Neutrophil (primary cell): ENCODE measurements around the gene PRKG1.

Experiments
- H3K27ac ChIP-seq: fragments of 200-600 bp; sonication (generic); 2 replicates; pipeline ENCODE4 v1.5.1; 2016; ENCODE audit warnings: mild to moderate bottlenecking, moderate library complexity
- H3K27me3 ChIP-seq: fragments of 200-600 bp; sonication (generic); 2 replicates; pipeline ENCODE4 v1.6.0; 2016; ENCODE audit warnings: mild to moderate bottlenecking
- H3K36me3 ChIP-seq: fragments of 200-600 bp; sonication (generic); 2 replicates; pipeline ENCODE4 v1.5.1; 2017
- H3K4me1 ChIP-seq, 2 experiments: fragments of 200-600 bp in 1 of 2; sonication (generic) in 1 of 2; 1 replicate in 1 of 2; 2 replicates in 1 of 2; pipeline versions ENCODE4 v1.5.1 to v1.6.1; 2013 to 2016; ENCODE audit warnings: low read depth in 1 of 2, low read length in 1 of 2, mild to moderate bottlenecking in 1 of 2, moderate library complexity in 1 of 2; ENCODE audit not compliant: control insufficient read depth in 1 of 2, insufficient read depth in 1 of 2
- H3K4me3 ChIP-seq, 2 experiments: fragments of 200-600 bp in 1 of 2; sonication (generic) in 1 of 2; 1 replicate in 1 of 2; 2 replicates in 1 of 2; pipeline ENCODE4 v1.5.1; 2013 to 2016; ENCODE audit warnings: low read depth in 1 of 2, low read length in 1 of 2, mild to moderate bottlenecking in 1 of 2, moderate library complexity in 1 of 2
- H3K9me3 ChIP-seq: fragments of 200-600 bp; sonication (generic); 2 replicates; pipeline ENCODE4 v1.5.1; 2016
- TF ChIP-seq, protein P1 (sequence below): fragments of 200-600 bp; sonication (generic); IDR thresholded peaks from 2 replicates; pipeline ENCODE4 v1.5.1; 2016; ENCODE audit warnings: antibody characterized with exemption

The PRKG1 gene

DNA sequence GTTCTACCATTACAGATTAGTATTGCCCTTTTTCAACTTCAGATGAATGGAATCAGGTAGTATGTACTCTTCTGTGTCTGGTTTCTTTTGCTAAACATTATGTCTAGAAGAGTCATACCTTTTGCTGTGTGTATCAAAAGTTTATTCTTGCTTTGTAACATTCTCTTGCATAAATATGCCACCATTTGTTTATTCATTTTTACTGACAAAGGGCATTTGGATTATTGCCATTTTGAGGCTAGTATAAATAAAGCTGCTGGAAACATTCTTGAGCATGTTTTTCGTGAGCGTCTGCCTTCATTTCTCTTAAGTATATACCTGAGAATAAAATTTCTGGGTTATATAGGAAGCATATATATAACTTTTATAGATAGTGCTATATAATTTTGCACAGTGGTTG lies 746.8 kb downstream of the PRKG1 start:
- Histone ChIP-seq H3K4me3 (no peak overlapping the region), H3K27me3 (no peaks in the 10 kb centered on the region), H3K4me1 (no peaks in the 10 kb centered on the region), H3K9me3 (no peaks in the 10 kb centered on the region), H3K36me3 (no peaks in the 10 kb centered on the region), H3K27ac (no peak overlapping the region)
- TF ChIP-seq, protein P1, sequence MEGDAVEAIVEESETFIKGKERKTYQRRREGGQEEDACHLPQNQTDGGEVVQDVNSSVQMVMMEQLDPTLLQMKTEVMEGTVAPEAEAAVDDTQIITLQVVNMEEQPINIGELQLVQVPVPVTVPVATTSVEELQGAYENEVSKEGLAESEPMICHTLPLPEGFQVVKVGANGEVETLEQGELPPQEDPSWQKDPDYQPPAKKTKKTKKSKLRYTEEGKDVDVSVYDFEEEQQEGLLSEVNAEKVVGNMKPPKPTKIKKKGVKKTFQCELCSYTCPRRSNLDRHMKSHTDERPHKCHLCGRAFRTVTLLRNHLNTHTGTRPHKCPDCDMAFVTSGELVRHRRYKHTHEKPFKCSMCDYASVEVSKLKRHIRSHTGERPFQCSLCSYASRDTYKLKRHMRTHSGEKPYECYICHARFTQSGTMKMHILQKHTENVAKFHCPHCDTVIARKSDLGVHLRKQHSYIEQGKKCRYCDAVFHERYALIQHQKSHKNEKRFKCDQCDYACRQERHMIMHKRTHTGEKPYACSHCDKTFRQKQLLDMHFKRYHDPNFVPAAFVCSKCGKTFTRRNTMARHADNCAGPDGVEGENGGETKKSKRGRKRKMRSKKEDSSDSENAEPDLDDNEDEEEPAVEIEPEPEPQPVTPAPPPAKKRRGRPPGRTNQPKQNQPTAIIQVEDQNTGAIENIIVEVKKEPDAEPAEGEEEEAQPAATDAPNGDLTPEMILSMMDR = no peak

DNA sequence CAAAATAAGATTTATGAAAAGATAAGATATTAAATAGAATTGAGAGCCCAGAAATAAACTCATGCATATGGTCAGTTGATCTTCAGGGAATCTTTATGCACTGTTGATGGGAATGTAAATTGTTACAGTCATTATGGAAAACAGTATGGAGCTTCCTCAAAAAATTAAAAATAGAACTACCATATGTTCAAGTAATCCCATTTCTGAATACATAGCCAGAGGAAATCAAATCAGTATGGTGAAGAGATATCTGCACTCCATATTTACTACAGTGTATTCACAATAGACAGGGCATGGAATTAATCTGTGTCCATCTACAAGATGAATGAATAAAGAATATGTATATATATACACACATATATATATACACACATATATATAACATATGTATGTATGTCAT lies 747.5 kb downstream of the PRKG1 start:
- no peaks in the 10 kb centered on the region for H3K27me3 ChIP-seq
- H3K4me1 ChIP-seq = no peaks in the 10 kb centered on the region
- TF ChIP-seq, protein P1 = no peak
- H3K4me3 ChIP-seq = no peak overlapping the region
- no peaks in the 10 kb centered on the region for H3K36me3 ChIP-seq
- H3K27ac ChIP-seq = no peak overlapping the region
- no peaks in the 10 kb centered on the region for H3K9me3 ChIP-seq

DNA sequence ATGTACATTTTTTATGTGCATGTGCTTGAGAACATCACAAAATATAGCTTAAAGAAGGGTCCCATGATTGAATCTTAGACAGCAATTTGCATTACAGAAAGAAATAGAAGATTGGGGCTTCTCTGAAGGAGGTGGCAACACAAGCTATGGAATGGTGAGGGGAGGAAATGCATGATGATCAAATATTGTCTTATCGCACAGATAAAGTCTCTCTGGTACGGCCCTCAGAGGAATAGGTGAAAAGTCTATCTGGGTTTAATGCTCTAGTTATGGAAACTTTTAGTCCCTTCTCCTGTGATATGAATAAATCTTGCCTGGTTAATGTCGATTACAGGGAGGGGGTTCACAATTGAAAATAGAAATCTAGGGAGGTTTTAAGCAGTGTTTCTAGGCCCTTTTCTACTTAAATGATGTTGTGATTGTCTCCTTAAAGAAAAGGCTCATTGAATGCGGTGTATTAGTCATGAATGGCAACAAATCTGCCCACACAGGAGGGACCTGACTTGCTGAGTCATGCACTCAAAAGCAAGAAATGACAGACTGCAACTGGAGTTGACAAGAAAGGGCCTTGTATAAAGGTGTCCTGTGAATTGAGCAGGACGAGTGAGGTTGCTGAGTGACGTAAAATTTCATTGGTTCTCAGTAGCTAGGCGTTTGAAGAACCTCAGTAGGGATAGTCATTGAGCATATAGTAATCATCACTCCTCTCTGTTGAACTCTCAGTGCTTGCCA lies 758.5 kb downstream of the PRKG1 start:
- H3K9me3 ChIP-seq = no peaks in the 10 kb centered on the region
- H3K4me1 ChIP-seq = no peaks in the 10 kb centered on the region
- TF ChIP-seq, protein P1 = no peak
- no peaks in the 10 kb centered on the region for H3K27me3 ChIP-seq
- H3K27ac ChIP-seq = no peak overlapping the region
- H3K36me3 ChIP-seq = no peaks in the 10 kb centered on the region
- no peak overlapping the region for H3K4me3 ChIP-seq

DNA sequence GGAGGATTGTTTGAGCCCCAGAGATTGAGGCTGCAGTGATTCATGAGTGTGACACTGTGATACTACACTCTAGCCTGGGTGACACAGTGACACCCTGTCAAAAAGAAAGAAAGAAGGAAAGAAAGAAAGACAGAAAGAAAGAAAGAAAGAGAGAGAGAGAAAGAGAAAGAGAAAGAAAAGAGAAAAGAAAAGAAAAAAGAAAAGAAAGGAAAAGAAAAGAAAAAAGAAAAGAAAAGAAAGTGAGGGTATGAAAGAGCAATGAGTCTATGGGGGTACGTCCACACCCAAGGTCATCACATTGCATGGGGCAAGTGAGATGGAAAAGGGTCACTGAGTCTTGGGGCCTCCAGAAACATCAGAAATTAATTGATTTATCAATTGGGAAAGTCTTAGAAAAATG lies 760.3 kb downstream of the PRKG1 start:
- Histone ChIP-seq H3K36me3 (no peaks in the 10 kb centered on the region), H3K4me3 (no peak overlapping the region), H3K4me1 (no peaks in the 10 kb centered on the region), H3K9me3 (no peaks in the 10 kb centered on the region), H3K27me3 (no peaks in the 10 kb centered on the region), H3K27ac (no peak overlapping the region)
- TF ChIP-seq, protein P1 = no peak

DNA sequence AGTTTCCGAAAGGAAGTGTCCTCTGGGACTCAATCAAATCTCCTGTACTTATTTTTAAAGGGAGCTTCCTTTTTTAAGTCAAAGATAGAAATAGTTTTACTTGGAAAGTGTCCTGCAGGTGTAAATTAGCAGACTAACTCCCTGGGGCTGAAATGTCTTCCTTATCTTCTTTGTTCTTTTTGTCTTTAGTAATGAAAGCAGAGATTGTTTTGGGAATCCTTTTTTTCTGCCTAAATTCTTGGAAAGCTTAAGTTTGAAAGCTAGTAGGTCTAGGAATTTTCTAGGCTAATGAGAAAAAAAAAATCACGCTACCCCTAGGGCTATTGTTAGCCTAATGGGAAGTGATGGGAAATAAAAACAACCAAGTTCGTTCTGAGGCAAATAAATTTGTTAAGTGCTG lies 764.2 kb downstream of the PRKG1 start:
- H3K4me3 ChIP-seq = no peak overlapping the region
- no peaks in the 10 kb centered on the region for H3K27me3 ChIP-seq
- TF ChIP-seq, protein P1 = no peak
- no peaks in the 10 kb centered on the region for H3K9me3 ChIP-seq
- no peaks in the 10 kb centered on the region for H3K36me3 ChIP-seq
- no peaks in the 10 kb centered on the region for H3K4me1 ChIP-seq
- H3K27ac ChIP-seq = no peak overlapping the region
